ENCODE data around the gene ABHD17B.
"Not testable (repeated sequence)": the region's sequence is repeated elsewhere in the genome, so short reads cannot be mapped to it uniquely, and the experiment has no call there.

The ABHD17B gene

DNA sequence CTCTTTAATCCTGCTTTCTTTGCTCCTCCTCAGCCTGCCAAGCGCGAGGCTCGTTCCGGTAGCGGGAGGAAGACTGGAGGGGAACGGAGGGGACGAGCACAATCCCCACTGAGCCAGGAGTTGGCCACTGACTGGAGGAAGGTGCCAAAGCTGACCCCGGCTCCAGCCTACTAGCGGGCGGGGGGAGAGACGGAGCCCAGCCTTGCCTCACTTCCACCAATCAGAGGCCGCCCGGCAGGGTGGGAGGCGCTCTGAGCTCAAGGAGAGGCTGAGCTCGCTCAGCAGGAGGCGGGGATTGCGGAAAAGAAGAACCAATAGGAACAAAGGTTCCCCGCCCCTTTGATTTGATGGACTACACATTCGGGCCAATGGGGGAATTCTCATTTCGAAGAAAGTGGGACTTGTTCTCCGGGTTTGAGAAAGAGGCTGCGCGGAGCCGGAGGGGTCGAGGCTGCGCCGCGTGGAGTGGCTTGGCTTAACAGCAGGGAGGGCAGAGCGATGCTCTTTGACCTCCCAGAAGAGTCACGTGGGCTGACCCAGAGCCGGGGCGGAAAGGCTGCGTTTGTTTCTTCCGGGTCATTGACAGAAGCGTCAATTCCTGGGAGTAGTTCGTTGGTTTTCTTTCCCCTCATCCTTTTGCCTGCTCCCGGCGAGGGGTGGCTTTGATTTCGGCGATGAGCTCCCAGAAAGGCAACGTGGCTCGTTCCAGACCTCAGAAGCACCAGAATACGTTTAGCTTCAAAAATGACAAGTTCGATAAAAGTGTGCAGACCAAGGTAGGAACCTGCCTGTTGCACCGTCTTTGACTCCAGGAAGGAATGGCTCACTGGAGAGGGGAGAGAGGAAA lies at the start of gene ABHD17B, which contains the start of gene C9orf85:
ABHD17B (minus strand) TSS at position 133 of the 847 bp plus-strand sequence. CDS start 36,113 bp downstream, outside the sequence.
C9orf85 (plus strand) TSS at position 579 of the 847 bp plus-strand sequence; CDS start at position 675, 96 bp downstream.
- intact Hi-C loops (cut with DNase I): loop anchor here (5.0 kb wide), 1 partner anchor 99 kb away; no protein-coding TSS in a partner anchor
- DNase-seq: peak; percentile 99 to 100 (median 100)

GRCh38 chr9:71955300-71955915 lies 44.4 kb upstream of the ABHD17B start:
- no peak for DNase-seq
- intact Hi-C loops (cut with DNase I): no loop called here

DNA sequence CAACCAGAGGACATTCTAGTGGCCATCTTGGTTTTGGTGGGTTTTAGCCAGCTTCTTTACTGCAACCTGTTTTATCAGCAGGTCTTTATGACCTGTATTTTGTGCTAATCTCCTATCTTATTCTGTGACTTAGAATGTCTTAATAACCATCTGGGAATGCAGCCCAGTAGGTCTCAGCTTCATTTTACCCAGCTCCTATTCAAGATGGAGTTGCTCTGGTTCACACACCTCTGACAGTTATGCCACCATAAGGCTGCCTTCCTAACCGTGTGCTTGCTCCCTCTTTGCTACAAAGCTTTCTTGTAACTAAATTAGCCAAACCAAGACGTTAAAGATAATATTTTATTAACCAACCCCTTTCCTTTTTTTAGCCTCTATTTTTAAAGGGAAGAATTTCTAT lies 43.7 kb upstream of the ABHD17B start:
- intact Hi-C loops (cut with DNase I); DNase-seq: not testable (repeated sequence)

DNA sequence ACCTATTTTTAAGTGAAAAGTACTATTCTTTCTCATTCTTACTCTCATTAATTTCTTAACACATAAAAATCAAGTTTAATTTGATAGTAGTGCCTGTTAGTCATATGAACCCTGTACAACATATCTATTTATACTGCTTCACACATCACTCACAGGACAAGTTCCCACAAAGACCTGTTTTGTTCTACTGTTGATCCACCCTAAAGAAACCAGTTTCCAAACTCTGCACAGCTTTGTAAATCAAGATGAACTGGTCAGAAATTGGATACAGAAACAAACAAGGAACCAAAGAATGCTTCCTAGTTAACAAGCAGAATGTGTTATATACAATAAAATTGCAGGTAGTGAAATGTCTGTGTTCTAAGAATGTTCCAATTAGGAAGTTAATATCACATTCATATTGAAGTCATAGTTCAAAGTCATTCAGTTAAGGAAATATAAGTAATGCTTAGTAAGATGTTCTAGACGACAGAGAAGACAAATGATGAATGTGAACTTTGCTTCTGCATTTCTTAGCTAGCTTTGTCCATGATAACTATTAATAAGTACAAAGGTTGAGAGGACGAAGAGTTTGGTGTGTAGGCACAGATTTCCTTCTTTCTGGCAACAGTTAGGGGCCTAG lies 33.9 kb upstream of the ABHD17B start:
- DNase-seq: no peak

DNA sequence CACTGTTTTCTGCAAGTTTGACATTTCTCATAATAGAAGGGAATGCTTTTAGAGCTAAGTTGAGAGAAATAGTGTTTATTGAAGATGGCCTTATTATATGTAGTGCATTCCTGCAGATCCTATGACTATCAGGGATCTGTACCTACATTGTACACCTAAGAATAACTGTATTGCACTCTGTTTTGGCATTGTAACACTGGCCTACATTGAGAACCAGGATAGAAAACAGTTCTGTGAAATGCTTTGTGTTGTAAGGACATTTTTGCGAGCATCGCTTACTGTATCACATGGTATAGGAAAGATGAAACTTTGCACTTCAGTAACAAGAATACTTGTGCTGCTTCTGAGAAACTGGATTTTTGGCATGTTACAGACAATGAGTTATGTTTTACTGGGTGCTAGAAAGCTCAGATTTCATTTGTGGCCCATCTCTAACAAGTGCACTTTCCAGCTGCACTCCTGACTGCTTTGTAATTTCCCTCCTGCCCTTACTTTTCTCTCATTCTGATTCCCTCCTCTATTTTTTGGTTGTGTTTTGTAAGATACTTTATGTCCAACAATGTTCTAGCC lies 31.1 kb upstream of the ABHD17B start:
- DNase-seq: no peak
- intact Hi-C loops (cut with DNase I): no loop called here

More for the DNA sequence above, 33.9 kb upstream of the ABHD17B start:
- intact Hi-C loops (cut with DNase I): no loop called here

DNA sequence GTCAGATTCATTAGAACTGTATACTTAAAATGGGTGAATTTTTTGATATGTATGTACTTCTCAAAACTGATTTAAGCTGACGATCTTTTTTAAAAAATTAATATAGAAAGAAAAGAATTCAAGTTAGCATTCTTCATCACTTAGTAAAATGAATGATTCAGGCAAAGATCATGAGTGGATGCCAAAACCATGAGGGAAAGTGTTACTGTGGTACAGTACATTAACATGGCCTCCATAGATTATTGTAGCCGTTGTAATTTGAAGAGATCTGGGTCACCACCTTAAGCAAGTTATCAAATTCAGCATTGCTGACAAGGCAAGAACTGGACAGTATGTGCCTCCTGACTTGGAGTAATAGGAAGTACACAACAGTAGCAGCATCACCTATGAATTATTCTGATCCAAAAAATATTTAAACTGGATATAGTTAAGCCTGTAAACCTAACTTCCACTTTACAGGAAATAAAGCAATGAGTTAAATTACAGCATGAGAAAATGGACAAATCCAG lies 30.1 kb upstream of the ABHD17B start:
- intact Hi-C loops (cut with DNase I): no loop called here
- no peak for DNase-seq

- DNase-seq: no peak
- intact Hi-C loops (cut with DNase I): no loop called here
These were observed 26.9 kb upstream of the ABHD17B start for GRCh38 chr9:71937898-71938297.

DNA sequence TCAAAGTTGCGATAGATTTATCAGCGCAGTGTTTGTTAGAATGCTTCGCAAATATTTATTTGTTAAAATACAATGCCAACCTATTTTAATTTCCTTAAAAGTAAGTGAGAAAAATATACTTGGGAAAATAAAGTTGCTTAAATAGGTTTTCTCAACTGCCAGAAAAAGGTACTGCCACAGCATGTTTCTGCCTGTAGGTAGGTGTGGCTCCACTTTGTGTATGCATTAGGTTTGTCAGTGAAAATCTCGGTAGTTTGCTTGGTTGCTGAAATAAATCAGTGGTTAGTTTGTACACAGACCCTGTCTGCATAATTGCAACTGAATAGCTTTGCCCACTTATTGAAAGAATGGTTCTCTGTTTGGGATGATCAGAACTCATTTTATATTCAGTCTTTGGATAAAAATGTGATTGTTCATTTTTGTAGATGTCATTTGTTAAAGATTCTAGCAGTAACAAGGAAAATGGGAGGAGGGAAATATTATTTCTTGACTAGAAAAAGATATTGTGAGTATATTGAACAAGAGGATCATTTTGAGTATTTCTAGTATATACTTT lies 26.2 kb upstream of the ABHD17B start:
- no peak for DNase-seq
- intact Hi-C loops (cut with DNase I): no loop called here

- DNase-seq: no peak
- intact Hi-C loops (cut with DNase I): no loop called here
These were observed 25.1 kb upstream of the ABHD17B start for GRCh38 chr9:71936066-71936465.

DNA sequence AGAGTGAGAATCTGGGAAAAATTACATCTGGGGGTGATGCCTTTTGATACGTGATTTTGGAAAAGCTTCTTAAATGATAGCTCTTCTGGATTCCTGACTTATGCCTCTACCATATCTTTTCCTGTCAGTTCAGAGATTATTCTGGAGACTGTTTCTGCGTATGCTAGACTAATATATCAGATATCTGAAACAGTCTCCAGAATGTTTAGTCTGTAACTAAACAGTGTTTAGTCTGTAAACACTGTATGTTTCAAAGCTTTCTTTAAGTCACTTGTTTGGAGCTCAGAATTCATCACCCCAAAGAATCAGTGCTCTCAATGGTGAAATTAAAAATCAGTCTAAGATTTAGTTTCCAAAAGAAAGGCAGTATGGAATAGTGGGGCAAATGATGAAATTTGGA lies 20.2 kb upstream of the ABHD17B start:
- intact Hi-C loops (cut with DNase I): no loop called here
- DNase-seq: no peak

DNA sequence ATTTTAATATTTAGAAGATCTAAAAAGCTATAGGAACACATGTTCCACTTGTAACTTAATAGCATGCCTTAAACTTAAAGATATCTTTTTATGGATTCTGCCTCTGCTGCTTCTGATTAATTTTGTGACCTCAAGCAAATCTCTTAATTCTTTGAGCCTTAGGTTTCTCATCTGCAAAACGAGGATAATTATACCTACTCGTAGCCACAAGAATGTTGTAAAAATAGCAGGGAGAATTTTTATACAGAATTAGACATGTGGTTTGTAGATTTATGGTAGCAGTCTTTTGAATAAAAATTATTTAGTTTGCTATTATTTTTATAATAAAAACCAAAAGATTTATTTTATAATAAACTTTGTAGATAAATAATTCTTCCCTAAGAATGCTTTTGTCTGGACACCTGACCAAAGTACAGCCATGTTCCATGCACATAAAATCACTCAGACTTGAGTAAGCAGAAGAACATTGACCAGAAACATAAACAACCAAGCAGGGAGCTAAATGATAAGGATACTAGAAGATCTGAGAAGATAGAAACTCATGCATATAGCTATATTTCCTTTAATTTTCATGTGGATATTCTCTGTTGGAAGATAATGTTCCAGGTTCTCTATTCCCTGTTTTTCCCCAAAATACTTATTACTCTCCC lies 18.9 kb upstream of the ABHD17B start:
- intact Hi-C loops (cut with DNase I): no loop called here
- DNase-seq: no peak

DNA sequence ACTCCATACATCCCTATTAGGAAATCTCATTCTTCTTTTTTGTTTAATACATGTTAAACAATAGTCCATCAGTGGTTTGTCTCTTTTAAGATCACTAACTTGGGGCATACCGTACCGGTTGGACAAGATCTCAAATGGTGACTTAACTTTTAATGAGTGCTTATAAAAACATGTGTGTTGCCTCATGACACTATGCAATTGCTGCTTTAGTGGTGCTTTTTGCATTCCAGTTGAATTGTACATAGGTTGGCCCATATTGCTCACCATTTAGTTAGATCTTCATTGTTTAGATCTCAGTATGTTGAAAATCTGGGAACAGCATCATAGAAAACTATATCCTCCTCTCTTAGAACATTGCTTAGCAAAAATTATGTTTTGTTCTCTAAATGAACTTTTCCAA lies 18.2 kb upstream of the ABHD17B start:
- intact Hi-C loops (cut with DNase I): no loop called here
- DNase-seq: no peak

GRCh38 chr9:71928806-71929205 lies 17.8 kb upstream of the ABHD17B start:
- intact Hi-C loops (cut with DNase I): no loop called here
- no peak for DNase-seq

GRCh38 chr9:71928376-71928775 lies 17.4 kb upstream of the ABHD17B start:
- intact Hi-C loops (cut with DNase I): no loop called here

DNA sequence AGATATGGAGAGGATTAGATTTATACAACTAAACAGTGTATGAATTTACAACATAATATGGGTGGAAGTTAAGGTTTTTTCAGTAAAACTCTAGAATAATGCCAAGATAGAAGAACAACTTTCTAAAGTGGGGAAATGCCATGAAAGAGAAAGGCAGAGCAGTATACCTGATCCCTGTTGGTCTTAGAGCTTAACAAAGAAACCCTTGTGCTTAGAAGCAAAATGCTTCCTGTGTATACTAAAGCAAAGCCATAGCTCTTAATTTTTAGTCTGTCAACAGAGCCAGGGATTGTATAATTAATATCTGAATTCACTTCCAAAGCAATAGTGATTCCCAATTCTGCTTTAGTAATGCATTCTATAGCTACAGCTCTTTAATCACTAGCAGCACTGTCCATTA lies 14.8 kb upstream of the ABHD17B start:
- no peak for DNase-seq
- intact Hi-C loops (cut with DNase I): no loop called here

More at GRCh38 chr9:71928376-71928775, 17.4 kb upstream of the ABHD17B start:
- DNase-seq: no peak

DNA sequence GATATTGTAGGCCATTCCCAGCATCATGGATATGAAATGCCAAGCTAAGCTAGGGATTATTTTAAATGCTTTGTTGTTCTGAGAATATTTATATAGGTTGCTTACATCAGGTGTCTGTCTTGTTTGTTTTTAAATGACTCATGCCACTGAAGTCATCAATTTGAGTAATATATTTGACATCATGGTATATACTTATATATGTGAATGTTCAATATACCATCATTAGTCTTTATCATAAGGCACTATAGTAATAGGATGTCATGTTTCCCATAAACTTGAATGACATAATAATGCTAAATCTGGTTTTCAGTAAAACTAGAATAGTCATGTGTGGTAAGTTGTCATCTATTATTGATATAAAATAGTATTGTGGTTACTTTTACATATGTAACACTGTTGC lies 13.6 kb upstream of the ABHD17B start:
- intact Hi-C loops (cut with DNase I): no loop called here

DNA sequence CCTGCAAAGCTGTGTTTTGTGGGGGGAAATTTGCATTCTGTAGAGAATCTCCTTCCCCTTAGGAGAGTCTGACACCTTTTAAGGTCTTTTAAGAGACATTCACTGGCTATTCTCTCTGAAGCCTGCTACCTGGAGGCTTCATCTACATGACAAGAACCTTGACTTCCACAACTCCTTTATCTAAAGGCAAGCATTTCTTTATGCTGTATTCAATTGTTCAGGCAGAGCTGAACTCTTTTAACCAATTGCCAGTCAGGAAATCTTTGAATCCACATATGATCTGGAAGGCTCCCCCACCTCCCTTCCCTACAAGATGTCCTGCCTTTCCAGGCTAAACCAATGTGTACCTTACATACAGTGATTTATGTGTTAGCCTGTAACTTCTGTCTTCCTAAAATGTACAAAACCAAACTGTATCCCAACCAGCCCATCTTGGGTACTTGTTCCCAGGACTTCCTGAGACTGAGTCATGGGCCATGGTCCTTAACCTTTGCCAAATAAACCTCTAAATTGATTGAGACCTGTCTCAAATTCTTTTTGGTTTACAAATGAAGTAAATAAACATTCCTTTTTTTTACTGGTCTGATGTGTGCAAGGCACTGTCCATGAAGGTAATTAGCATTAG lies 10.3 kb upstream of the ABHD17B start:
- no peak for DNase-seq
- intact Hi-C loops (cut with DNase I): no loop called here

More for the DNA sequence above, 13.6 kb upstream of the ABHD17B start:
- no peak for DNase-seq

DNA sequence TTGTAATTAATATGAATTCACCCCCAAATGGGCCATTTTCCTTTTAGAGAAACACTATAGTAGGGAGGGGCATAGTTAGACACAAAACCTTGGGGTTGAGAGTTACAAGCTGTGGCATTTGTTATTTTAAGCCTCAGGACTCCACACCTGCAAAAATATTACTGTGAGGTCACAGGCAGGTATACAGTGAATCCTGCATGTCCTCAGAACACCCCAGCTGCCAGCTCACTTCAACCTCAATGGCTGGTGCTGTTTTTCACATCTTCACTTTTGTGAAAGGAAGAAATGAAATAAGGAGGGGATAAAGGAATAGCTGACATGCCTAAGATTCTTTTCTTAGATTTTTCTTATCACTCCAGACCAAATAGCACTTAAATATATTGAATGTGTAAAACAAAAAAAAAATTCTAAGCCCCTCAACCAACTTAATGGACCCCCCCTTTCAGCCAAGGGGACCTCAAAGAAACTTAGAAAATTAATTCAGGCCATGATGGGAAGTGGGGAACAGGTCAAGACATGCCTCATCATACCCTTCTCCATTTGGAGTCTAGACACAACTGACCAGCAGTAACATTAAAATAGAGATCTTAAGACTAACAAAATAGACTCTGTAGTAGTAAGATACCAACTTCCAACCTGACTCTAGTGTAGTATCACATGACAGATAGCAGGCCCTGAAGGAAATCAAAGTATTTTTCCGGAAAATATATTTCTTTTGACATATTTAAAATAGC lies 9.6 kb upstream of the ABHD17B start:
- DNase-seq: no peak
- intact Hi-C loops (cut with DNase I): no loop called here

DNA sequence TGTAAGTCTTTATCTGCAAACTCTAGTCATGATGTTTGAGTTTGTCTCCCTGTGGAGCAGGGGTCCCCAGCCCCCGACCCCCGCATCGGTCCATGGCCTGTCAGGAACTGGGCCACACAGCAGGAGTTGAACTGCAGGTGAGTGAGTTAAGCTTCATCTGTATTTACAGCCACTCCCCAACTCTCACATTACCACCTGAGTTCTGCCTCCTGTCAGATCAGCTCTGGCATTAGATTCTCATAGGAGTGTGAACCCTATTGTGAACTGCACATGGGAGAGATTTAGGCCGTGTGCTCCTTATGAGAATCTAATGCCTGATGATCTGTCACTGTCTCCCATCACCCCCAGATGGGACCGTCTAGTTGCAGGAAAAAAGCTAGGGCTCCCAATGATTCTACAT lies 7.4 kb upstream of the ABHD17B start:
- intact Hi-C loops (cut with DNase I): no loop called here

More for the DNA sequence above, 7.4 kb upstream of the ABHD17B start:
- no peak for DNase-seq
